H4 (cell line): ENCODE results near the gene YLPM1. TPM values are rescaled to one million over a fixed set of nuclear protein-coding genes. Genes with fewer than 3 reads are reported as not detected.
"Not testable (repeated sequence)": the region's sequence is repeated elsewhere in the genome, so short reads cannot be mapped to it uniquely, and the experiment has no call there.

Source experiments
- DNase-seq: peaks from one replicate; pipeline ENCODE4 v3.0.0-alpha.2; 2015; ENCODE audit warnings: low spot score
- total RNA-seq: library from RNA; depleted of rRNA; stranded (reverse); fragments of >200 nt; shearing (Covaris generic); gene quantifications from 2 replicates; pipeline ENCODE4 v1.2.3, GENCODE V29; 2014; rRNA removed

The YLPM1 gene
- total RNA-seq, result 9.6 and 15.6 TPM in 2 replicates

- DNase-seq, result peak; percentile 97
Measured at GRCh38 chr14:74762917-74763802, at the start of gene YLPM1. Gene YLPM1 (plus strand): TSS chr14:74763316. CDS start chr14:74763490, 174 bp downstream.

DNA sequence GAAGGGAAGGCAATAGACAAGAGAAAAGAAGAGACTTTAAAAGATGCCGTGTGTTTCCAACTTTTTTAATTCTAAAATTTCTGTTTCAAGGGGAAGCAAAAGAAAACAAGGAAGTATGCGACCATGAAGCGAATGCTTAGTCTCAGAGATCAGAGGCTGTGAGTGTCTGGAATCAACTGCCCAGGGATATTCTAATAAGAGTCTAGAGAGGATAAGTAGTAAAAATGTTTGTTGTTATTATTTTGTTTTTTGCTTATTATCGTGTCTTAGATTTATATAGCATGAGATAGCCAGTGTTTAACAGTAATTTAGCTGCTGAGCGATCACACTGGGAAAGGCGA is 49.8 kb upstream of the YLPM1 start:
- no peak for DNase-seq

GRCh38 chr14:74720526-74720925 is 42.6 kb upstream of the YLPM1 start:
- DNase-seq, result no peak

DNA sequence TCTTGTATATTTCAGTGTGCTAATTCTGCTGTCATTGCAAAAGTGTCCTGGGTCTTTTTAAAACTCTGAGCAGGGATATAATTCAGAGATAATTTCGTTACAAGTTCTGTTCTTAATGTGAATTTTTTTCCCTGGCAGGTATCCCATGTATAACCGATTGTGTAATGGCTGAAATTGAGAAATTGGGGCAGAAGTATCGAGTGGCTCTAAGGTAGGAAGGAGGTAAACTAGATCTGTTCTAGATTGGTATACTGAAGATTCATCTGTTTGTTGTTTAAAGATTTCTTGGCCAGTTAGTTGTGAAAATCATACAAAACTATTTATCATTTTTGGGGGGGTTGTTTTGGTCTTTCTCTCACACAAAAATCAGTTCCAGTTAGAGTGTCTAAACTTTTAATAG is 40.0 kb upstream of the YLPM1 start:
- DNase-seq, result no peak

GRCh38 chr14:74732387-74732786 is 30.7 kb upstream of the YLPM1 start:
- no peak for DNase-seq

DNA sequence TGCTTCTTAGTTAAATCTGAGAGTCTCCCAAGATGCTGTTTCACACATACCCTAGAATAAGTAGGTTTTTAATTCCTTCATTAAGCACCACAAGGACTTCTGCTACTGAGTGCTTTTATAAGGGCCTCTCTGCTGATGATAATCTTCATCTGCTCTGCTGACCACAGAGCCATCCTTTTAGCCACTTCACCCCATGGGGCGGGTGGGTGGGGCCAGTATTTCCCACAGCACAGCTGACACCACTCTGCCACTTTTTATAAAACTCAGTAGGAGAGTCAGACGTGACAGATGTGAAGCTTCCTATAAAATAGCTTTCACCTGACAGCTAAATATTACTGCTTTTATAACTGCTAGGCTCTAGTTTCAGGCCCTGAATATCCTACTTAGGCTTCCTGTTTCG is 29.9 kb upstream of the YLPM1 start:
- DNase-seq, result no peak

- DNase-seq, result no peak
Measured at GRCh38 chr14:74735125-74735524, 28.0 kb upstream of the YLPM1 start.

GRCh38 chr14:74737753-74738325 is 25.3 kb upstream of the YLPM1 start:
- no peak for DNase-seq

GRCh38 chr14:74739293-74740030 is 23.7 kb upstream of the YLPM1 start:
- no peak for DNase-seq

DNA sequence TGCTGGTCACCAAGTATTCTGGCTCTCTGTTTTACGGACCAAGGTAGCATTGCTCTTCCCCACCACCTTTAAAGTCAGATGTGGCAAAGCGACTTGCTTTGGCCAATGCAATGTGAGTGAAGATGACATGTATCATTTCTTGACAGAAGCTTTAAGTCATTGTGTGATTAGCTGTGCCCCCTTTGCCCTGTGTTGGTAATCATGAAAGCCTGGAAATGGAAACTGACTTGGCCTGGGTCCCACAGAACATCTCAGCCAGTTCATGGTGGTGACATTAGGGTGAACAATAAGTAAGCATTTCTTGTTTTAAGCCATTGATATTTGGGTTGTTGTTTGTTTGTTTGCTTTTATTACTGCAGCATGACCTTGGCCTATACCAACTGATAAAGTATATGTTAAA is 15.9 kb upstream of the YLPM1 start:
- DNase-seq, result no peak

DNA sequence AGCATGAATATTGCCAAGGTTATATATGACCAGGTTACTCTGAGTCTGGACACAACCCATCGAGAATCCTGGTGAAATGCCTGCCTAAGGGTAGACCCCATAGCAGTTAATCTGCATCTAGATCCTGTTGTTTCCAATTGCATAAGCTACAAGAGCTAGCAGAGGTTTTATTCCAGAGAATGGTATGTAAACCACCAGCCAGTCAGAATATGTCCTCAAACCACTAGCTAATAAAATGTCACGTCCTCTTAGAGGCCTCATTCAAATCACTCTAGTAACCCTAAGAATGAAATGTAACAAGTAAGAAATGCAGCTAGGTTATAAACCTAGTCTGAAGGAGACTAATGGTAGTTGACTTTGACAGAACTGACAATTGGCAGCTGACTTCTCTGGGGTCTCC is 9.0 kb upstream of the YLPM1 start:
- DNase-seq, result no peak

DNA sequence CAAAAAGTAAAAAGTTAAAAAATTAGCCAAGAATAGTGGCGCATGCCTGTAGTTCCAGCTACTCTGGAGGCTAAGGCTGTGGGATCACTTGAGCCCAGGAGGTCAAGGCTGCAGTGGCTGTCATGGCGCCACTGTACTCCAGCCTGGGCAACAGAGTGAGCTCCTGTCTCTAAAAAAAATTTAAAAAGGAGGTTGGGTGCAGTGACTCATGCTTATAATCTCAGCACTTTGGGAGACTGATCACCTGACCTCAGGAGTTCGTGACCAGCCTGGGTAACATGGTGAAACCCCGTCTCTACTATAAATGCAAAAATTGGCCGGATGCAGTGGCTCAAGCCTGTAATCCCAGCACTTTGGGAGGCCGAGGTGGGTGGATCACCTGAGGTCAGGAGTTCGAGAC is 8.2 kb upstream of the YLPM1 start:
- no peak for DNase-seq

DNA sequence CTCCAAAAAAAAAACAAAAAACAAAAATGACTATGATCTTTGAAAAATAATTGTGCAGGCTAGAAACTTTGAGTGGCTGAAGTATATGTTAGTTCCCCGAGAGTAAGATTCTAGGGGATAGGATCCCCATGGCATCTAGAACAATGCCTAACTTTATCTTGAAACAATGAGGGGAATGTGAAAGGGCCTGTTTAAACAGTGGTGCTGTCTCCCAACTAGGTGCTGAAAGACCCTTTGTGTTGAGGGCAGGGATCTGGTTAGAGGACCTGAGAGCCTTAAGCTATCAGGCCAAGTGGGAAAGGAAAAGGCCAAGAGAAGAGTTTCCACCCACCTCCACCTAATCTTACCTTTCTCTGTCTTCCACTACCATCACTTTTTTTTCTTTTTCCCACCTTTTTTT is 6.8 kb upstream of the YLPM1 start:
- DNase-seq, result no peak

GRCh38 chr14:74758505-74758904 is 4.6 kb upstream of the YLPM1 start:
- DNase-seq, result not testable (repeated sequence)

DNA sequence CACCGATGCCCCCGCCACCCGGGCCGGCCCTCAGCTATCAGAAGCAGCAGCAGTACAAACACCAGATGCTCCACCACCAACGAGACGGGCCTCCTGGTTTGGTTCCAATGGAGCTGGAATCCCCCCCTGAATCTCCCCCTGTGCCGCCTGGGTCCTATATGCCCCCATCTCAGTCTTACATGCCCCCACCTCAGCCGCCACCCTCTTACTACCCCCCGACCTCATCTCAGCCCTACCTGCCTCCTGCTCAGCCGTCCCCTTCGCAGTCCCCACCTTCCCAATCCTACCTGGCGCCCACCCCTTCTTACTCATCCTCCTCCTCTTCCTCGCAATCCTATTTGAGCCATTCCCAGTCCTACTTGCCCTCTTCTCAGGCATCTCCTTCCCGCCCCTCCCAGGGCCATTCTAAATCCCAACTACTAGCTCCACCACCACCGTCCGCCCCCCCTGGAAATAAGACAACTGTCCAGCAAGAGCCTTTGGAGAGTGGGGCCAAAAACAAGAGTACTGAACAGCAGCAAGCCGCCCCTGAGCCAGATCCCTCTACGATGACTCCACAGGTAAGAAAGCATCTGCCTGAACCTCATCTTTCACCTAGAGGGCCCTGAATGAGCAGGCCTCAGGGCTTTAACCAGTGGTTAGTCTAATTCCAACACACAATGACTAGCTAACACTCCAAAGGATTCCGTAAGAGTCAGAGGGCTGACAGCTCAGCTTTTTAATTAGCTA is 851 bp downstream of the YLPM1 start:
- DNase-seq, result no peak

DNA sequence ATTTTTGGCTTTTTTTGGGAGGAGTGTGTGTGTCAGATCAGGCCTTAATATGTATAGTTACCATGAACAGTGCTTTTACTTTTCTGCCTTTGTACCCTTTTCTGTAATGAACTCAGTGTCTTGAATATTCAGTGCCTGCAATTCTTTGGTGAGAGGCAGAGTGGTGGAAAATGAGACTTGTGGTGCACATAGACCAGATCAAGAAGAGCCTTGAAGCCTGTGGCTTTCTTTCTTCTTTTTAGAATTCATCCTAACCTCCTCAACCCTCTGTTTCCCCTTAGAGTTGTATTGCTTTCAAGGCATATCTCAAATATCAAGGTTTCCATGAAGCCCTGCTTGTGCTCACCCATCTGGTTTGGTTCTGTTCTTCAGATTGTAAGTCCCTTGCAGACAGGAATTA is 2.6 kb downstream of the YLPM1 start:
- no peak for DNase-seq

DNA sequence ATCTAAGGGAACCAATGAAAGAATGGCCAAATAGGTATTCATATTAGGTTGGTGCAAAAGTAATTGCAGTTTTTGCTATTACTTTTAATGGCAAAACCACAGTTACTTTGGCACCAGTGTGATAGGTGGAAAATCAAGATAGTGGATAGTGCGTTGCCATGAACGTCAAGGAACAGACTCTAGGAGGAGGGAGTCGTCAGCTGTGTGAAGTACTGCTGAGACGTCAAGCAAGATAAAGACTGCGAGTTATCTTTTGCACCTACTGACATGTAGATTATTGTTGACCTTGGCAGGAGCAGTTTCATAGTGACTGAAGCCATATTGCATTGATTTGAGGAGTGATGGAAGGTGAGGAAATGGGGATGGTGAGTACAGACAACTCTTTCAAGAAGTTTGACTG is 8.3 kb downstream of the YLPM1 start:
- no peak for DNase-seq

- DNase-seq, result no peak
Measured at GRCh38 chr14:74784634-74785033, 21.5 kb downstream of the YLPM1 start.

DNA sequence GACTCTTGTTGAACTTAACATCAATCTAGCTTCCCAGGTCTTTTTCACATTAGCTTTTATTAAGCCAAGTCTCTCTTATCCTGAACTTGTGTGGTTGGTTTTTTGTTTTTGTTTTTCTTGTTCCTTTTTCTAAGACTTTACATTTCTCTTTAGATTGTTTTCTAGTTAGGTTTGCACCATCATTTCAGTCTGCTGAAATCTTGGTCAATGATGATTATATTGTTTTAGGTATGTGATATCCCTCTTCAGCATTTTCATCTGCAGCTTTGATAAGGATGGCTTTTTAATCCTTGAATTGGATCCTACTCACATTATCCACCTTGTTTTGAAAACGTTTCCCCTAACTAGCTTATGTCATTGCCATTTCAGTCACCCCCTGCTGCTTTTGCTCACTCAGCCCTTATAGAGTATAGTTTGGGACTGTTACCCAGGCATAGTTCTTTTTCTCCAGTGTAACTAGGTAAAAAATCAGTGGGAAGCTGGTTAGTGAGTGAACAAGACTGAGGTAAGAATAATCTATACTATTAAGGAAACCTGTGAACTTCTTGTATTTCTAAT is 22.0 kb downstream of the YLPM1 start:
- no peak for DNase-seq

GRCh38 chr14:74786796-74787315 is 23.7 kb downstream of the YLPM1 start:
- DNase-seq, result no peak

DNA sequence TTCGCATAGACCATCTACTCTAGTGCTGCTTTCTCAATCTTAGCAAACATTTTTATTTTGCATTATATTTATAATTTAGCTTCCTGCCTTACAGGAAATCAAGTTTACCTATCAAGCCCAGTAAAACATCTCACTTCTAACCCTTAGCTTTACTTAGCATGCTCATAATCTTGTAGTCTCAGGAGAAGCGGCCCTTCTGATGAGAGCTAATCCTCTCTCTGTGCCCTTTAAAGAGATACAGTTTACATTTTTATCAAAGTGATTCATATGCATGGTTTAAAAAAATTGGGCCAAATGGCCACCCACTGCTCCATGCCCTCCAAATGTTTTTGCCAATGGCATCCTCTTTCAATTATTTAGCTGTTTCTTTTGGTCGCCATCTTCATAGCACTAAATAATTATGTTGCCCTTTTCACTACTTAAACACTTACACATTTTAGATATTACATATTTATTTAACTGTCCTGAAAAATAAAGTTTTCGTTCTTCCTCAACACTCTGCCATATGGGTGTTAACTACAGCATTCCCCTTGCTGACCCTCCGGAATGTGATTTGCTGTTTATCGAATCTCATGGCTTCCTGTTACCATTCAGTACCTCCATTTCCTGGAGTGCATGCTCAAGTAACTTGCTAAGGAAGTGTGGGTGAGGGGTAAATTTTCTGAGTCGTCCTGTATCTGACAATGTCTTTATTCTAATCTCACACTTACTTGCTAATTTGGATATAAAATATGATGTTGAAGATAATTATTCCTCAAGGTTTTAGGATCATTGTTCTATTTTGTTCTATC is 29.3 kb downstream of the YLPM1 start:
- no peak for DNase-seq
